Tibial nerve (tissue), 4 donors: ENCODE results near the gene CAPN8. TPM values are rescaled to one million over a fixed set of nuclear protein-coding genes. Genes with fewer than 3 reads are reported as not detected.

ENCODE experiments used
- small RNA-seq: library from RNA; depleted of rRNA; stranded (forward); fragments of <200 nt; gene quantifications from one replicate; pipeline ENCODE3, GENCODE V24; 2016
- total RNA-seq, 4 donors: library from RNA; depleted of rRNA; stranded (reverse); fragments of >200 nt; gene quantifications; one replicate each; pipeline ENCODE4 v1.1.0, GENCODE V29; 2016

The CAPN8 gene
- total RNA-seq, 4 donors from 2014 or later: not detected

Small RNA genes within 50 kb of the gene (small RNA-seq; reads per million reads assigned to genes)
- not detected for gene RNU6-1248P
- gene SNRPEP10: not detected

Other genes with a start within 250 kb of the CAPN8 start
- gene CAPN2, start 46.8 kb upstream of the CAPN8 start, total RNA-seq: 100 to 1,000 TPM; 160 to 207 (median 177) TPM
- gene TP53BP2, start 180.2 kb upstream of the CAPN8 start, total RNA-seq: 10 to 100 TPM; 33.9 to 73.2 (median 52.3) TPM